Natural killer cell (primary cell): ENCODE results near the gene NR5A1. TPM values are rescaled to one million over a fixed set of nuclear protein-coding genes. Genes with fewer than 3 reads are reported as not detected.

Source experiments
- ATAC-seq, 3 donors: fragments of 150-1000 bp in 2 of 3; fragments of 200-7000 bp in 1 of 3; cut with Tn5 transposase; 1 replicate in 1 of 3; 2 replicates in 2 of 3; pipeline ENCODE4 v1.10.0; 2021; ENCODE audit warnings: mild to moderate bottlenecking in 2 of 3, moderate library complexity in 2 of 3
- DNase-seq, 2 donors: peaks; one replicate each; pipeline versions ENCODE4 v3.0.0 to v3.0.0-alpha.2; 2013 to 2021; ENCODE audit warnings: mixed read lengths in 1 of 2
- H3K27ac ChIP-seq: one replicate; pipeline ENCODE4 v1.5.1; 2013; ENCODE audit warnings: mild to moderate bottlenecking, low read length
- H3K27me3 ChIP-seq: one replicate; pipeline ENCODE4 v1.6.1; 2013; ENCODE audit warnings: low read length; ENCODE audit not compliant: control insufficient read depth, insufficient read depth
- H3K36me3 ChIP-seq: one replicate; pipeline ENCODE4 v1.6.1; 2013; ENCODE audit warnings: low read length; ENCODE audit not compliant: control insufficient read depth, insufficient read depth
- H3K4me1 ChIP-seq: one replicate; pipeline ENCODE4 v1.6.1; 2013; ENCODE audit warnings: low read length; ENCODE audit not compliant: control insufficient read depth, insufficient read depth
- H3K4me3 ChIP-seq: one replicate; pipeline ENCODE4 v1.5.1; 2013; ENCODE audit warnings: low read length
- H3K9me3 ChIP-seq: one replicate; pipeline ENCODE4 v1.6.1; 2013; ENCODE audit warnings: low read length; ENCODE audit not compliant: control insufficient read depth, insufficient read depth
- H3K27ac Mint-ChIP-seq, 2 donors: one replicate each; pipeline ENCODE4 v1.8.0; 2022; ENCODE audit warnings: mild to moderate bottlenecking in 2 of 2, mixed read lengths in 2 of 2, moderate library complexity in 1 of 2
- H3K27me3 Mint-ChIP-seq, 2 donors: one replicate each; pipeline ENCODE4 v1.8.0; 2022; ENCODE audit warnings: low read depth in 2 of 2, mixed read lengths in 2 of 2
- H3K36me3 Mint-ChIP-seq: one replicate; pipeline ENCODE4 v1.8.0; 2022; ENCODE audit warnings: mixed read lengths
- H3K4me1 Mint-ChIP-seq, 2 donors: one replicate each; pipeline ENCODE4 v1.8.0; 2022; ENCODE audit warnings: mixed read lengths in 2 of 2
- H3K4me3 Mint-ChIP-seq: one replicate; pipeline ENCODE4 v1.8.0; 2022; ENCODE audit warnings: mild to moderate bottlenecking, moderate library complexity, mixed read lengths
- H3K9me3 Mint-ChIP-seq, 2 donors: one replicate each; pipeline ENCODE4 v1.8.0; 2022; ENCODE audit warnings: mixed read lengths in 2 of 2
- CTCF ChIP-seq: fragments of 200-600 bp; IDR thresholded peaks from one replicate; pipeline ENCODE4 v1.8.0; 2022; ENCODE audit warnings: antibody characterized with exemption
- WGBS: methylation state at CpG from one replicate; pipeline ENCODE4 v1.1.7; 2013; ENCODE audit warnings: missing lambda C conversion rate; ENCODE audit not compliant: insufficient coverage; 5-methylcytosine and 5-hydroxymethylcytosine counted together
- intact Hi-C: fragments of 100-400 bp; cut with micrococcal nuclease; formaldehyde crosslinking; loops from one replicate; pipeline ENCODE4 v1.14.2; 2022
- total RNA-seq, 4 donors: library from RNA; stranded (reverse); fragments of 120-200 nt in 1 of 4; gene quantifications; one replicate each; pipeline versions ENCODE4 v1.2.3 to v1.2.4, GENCODE V29; 2013 to 2022

NR5A1 gene
- total RNA-seq, 3 donors from 2014 or later (not counting 1 experiment from before 2014, with no cell fraction given) = not detected

GRCh38 chr9:124544535-124544934 lies 37.3 kb upstream of the NR5A1 start:
- no peaks in the 10 kb centered on the region for H3K4me1 Mint-ChIP-seq
- no peak overlapping the region for H3K4me3 ChIP-seq
- H3K4me3 Mint-ChIP-seq = no peak overlapping the region

GRCh38 chr9:124541824-124542223 lies 34.6 kb upstream of the NR5A1 start:
- Mint-ChIP-seq H3K27me3 (peaks cover 4 to 18% of the 10 kb centered on the region in 2 donors), H3K4me3 (no peak overlapping the region), H3K36me3 (no peaks in the 10 kb centered on the region), H3K9me3 (no peaks in the 10 kb centered on the region), H3K27ac (no peak overlapping the region), H3K4me1 (no peaks in the 10 kb centered on the region)
- Histone ChIP-seq H3K4me3 (no peak overlapping the region), H3K27ac (no peak overlapping the region), H3K4me1 (no peaks in the 10 kb centered on the region), H3K27me3 (no peaks in the 10 kb centered on the region), H3K9me3 (no peaks in the 10 kb centered on the region), H3K36me3 (no peaks in the 10 kb centered on the region)
- intact Hi-C loops = no loop called here
- no peak for ATAC-seq
- DNase-seq = no peak
- no peak for TF ChIP-seq CTCF

More at GRCh38 chr9:124544535-124544934, 37.3 kb upstream of the NR5A1 start:
- no peak for ATAC-seq
- Histone ChIP-seq H3K36me3 (no peaks in the 10 kb centered on the region), H3K27ac (no peak overlapping the region), H3K9me3 (no peaks in the 10 kb centered on the region), H3K4me1 (no peaks in the 10 kb centered on the region), H3K27me3 (no peaks in the 10 kb centered on the region)
- intact Hi-C loops = no loop called here
- H3K36me3 Mint-ChIP-seq = no peaks in the 10 kb centered on the region
- H3K9me3 Mint-ChIP-seq = no peaks in the 10 kb centered on the region
- TF ChIP-seq CTCF = no peak
- peaks cover 8 to 31% of the 10 kb centered on the region in 2 donors for H3K27me3 Mint-ChIP-seq
- H3K27ac Mint-ChIP-seq = no peak overlapping the region
- 98% methylated on average over 2 of the region's 2 CpGs for WGBS
- DNase-seq = no peak

- DNase-seq = no peak
- H3K27me3 Mint-ChIP-seq = peaks cover 4 to 9% of the 10 kb centered on the region in 2 donors
- intact Hi-C loops = loop anchor here (2.0 kb wide), 1 partner anchor 411 kb away; no protein-coding TSS in a partner anchor
- no peaks in the 10 kb centered on the region for H3K4me1 ChIP-seq
- no peaks in the 10 kb centered on the region for H3K36me3 Mint-ChIP-seq
- H3K27ac Mint-ChIP-seq = no peak overlapping the region
- H3K4me1 Mint-ChIP-seq = no peaks in the 10 kb centered on the region
- no peaks in the 10 kb centered on the region for H3K9me3 Mint-ChIP-seq
- H3K36me3 ChIP-seq = no peaks in the 10 kb centered on the region
- TF ChIP-seq CTCF = no peak
- H3K27me3 ChIP-seq = no peaks in the 10 kb centered on the region
- WGBS = 92% methylated on average over 4 of the region's 8 CpGs
- H3K9me3 ChIP-seq = no peaks in the 10 kb centered on the region
- H3K27ac ChIP-seq = no peak overlapping the region
- no peak for ATAC-seq
- H3K4me3 Mint-ChIP-seq = no peak overlapping the region
- H3K4me3 ChIP-seq = no peak overlapping the region
These were observed 30.7 kb upstream of the NR5A1 start for GRCh38 chr9:124537926-124538325.

- H3K36me3 ChIP-seq = no peaks in the 10 kb centered on the region
- Mint-ChIP-seq H3K9me3 (no peaks in the 10 kb centered on the region), H3K36me3 (no peaks in the 10 kb centered on the region), H3K27me3 (peaks cover 8% of the 10 kb centered on the region in 2 donors), H3K4me1 (no peaks in the 10 kb centered on the region), H3K27ac (no peak overlapping the region), H3K4me3 (no peak overlapping the region)
- H3K4me1 ChIP-seq = no peaks in the 10 kb centered on the region
- H3K27ac ChIP-seq = no peak overlapping the region
- no peaks in the 10 kb centered on the region for H3K27me3 ChIP-seq
- intact Hi-C loops = loop anchor here (2.0 kb wide), 1 partner anchor 409 kb away; no protein-coding TSS in a partner anchor
- H3K4me3 ChIP-seq = no peak overlapping the region
- WGBS = 95% methylated on average over 10 of the region's 10 CpGs
- no peaks in the 10 kb centered on the region for H3K9me3 ChIP-seq
- DNase-seq (no peak), ATAC-seq (no peak)
- TF ChIP-seq CTCF = no peak
These were observed 28.6 kb upstream of the NR5A1 start for GRCh38 chr9:124535846-124536245.
